Measurements from ENCODE around the gene ALDH3B2.

- TF ChIP-seq, protein P1, sequence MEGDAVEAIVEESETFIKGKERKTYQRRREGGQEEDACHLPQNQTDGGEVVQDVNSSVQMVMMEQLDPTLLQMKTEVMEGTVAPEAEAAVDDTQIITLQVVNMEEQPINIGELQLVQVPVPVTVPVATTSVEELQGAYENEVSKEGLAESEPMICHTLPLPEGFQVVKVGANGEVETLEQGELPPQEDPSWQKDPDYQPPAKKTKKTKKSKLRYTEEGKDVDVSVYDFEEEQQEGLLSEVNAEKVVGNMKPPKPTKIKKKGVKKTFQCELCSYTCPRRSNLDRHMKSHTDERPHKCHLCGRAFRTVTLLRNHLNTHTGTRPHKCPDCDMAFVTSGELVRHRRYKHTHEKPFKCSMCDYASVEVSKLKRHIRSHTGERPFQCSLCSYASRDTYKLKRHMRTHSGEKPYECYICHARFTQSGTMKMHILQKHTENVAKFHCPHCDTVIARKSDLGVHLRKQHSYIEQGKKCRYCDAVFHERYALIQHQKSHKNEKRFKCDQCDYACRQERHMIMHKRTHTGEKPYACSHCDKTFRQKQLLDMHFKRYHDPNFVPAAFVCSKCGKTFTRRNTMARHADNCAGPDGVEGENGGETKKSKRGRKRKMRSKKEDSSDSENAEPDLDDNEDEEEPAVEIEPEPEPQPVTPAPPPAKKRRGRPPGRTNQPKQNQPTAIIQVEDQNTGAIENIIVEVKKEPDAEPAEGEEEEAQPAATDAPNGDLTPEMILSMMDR (IDR thresholded peaks at IDR 0.05): no peak
- no peak for TF ChIP-seq POLR2A (IDR thresholded peaks at IDR 0.05; ENCODE audit: low read depth)
These were observed 12.1 kb downstream of the ALDH3B2 start for GRCh38 chr11:67662142-67662834.

All from esophagus muscularis mucosa (tissue), 3 donors.